NCI-H345 treated with DMSO at 0.1 percent for 48 hours (cell line): Measurements from ENCODE around the gene LRG1.
A peak's percentile ranks its signal among the peaks of the same experiment; 100 is the strongest.
"Not testable (repeated sequence)": the region's sequence is repeated elsewhere in the genome, so short reads cannot be mapped to it uniquely, and the experiment has no call there.

Experiments used
- DNase-seq: peaks from one replicate; lab custom pipeline; 2025; ENCODE audit not compliant: unreplicated experiment; lab: John Stamatoyannopoulos, UW

Gene LRG1

GRCh38 chr19:4553092-4553695, 13.4 kb upstream of the LRG1 start:
- no peak for DNase-seq

GRCh38 chr19:4552525-4552819, 12.6 kb upstream of the LRG1 start:
- DNase-seq, result no peak

- no peak for DNase-seq
These were observed 10.7 kb upstream of the LRG1 start for GRCh38 chr19:4550479-4551050.

DNA sequence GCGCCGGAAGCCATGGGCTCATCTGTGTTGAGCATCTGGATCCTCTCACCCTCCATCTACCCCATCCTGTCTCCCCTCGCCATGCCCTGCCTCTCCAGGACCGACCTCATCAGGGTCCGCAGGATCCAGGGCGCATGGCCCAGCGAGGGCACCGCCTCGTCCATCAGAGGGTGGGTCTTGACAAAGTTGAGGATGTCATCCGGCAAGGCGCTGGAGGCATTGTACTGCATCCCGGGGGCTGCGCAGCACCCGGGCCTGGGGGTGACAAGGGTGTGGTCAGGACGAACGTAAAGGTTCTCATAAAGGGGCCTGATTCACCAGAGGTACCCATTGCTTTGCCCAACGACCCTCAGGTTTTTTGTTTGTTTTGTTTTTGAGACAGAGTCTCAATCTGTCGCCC, 10.2 kb upstream of the LRG1 start:
- DNase-seq, result no peak

DNA sequence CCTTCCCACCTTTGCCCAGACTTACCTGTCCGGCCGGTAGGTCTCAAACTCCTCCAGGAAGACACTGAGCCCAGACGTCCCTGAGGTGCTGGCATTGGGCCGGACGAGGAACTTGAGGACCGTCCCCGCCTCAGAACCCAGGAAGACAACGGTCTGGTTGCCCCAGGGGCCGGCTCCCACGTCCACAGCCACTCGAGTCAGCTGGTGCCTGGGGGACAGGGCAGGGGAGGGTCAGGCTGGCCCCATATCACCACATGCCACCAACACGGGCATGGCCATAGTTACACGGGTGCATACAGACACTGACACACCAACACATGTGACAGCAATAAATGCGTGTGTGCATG, 8.4 kb upstream of the LRG1 start:
- no peak for DNase-seq

DNA sequence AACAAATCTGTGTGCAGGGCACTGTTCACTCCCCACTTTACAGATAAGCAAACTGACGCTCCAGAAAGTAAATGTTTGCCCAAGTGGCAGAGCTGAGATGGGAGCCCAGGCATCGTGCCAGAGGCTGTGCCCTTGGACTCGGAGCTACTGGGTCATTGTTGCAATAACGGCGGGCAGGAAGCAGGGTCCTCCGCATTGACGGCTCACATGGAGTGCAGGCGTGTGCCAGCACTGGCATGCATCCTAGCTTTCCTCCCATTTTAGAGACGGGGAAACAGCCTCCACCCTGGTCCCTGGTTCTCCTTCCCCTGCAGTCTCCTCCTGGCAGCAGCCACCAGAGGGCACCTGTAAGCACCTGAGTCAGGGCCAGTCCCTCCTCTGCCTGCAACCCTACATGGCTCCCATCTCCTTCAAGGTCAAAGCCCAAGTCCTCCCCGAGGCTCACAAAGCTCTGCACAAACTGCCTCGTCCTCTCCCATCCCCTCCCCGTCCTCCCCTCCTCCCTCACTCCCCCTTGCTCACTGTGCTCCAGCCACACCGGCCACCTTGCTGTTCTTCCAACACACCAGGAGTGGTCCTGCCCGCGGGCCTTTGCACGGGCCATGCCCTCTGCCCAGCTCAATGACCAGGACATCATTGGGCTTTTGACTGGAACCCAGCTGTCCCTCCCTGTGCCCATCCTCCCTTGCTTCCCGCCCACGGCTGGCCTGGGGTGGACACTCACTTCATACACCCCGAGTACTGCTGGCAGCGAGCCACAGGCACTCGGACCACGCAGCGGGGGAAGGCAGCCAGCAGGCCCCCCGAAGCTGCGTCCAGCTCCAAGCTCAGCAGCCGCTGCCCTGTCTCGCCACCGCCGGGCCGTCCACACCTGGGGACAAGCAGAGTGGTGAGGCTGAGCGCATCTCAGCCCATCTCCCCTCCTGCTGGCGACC, 7.7 kb upstream of the LRG1 start:
- DNase-seq, result no peak

GRCh38 chr19:4543842-4544647, 4.2 kb upstream of the LRG1 start:
- DNase-seq, result no peak

DNA sequence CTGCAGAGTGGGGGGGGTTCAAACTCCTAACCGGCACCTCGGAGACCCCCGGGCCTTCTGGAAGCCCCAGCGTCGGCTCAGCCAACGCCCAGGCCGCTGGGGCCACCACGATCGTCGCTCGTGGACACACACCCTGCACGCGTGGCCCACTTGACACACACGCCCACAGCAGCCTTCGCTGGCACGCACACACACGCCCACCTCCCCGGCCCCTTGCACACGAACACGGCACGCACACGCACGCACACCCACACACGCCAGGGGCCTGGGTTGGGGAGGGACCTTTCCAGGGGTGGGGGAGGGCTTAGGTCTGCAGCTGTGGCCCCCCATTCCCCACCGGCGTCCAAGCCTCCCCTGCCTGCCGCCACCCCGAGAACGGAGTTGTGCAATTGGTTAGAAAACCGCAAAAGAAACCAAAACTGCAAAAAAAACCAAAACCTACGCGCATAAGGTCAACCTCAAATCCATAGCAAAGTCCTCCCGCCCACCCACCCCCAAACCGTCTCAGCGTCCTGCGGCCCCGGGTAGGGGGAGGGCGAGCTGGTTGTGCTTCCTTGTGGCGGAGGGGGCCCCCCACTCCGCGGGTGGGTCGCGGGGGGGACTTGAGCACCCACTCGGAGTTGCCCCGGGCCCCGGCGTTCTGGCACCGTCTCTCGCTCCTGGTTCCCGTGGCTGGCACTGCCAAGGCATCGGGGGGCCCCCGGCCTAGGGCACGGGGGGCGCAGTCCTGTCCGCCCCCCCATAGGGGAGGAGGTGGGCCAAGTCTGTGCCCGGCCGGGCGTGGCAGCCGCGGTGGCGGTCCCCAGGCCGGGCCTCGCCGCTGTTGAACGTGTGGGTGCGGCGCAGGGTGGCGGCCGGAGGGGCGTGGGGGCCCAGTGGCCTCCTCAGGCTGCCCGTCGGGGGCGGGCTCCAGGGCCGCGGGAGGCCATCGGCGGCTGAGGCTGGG, 3.3 kb upstream of the LRG1 start:
- no peak for DNase-seq

- DNase-seq, result not testable (repeated sequence)
These were observed 1.9 kb upstream of the LRG1 start for GRCh38 chr19:4541806-4542145.

DNA sequence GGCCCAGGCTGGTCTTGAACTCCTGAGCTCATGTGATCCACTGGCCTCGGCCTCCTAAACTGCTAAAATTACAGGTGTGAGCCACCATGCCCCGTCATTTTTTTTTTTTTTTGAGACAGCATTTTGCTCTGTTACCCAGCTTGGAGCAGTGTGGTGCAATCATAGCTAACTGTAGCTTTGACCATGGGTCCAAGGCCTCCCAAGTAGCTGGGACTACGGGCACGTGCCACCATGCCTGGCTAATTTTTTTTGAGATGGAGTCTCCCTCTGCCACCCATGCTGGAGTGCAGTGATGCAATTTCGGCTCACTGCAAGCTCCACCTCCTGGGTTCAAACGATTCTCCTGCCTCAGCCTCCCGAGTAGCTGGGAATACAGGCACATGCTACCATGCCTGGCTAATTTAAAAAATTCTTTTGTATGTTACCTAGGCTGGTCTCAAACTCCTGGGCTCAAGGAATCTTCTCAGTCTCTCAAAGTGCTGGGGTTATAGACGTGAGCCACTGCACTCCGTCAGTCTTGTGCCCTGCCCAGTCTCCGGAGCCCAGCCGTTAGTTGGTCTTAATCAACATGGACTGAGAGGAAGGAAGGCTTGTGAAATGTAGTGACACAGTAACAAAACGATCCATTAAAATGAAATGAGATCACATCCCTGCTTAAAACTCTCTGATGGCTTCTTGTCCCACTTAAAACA, 1.4 kb upstream of the LRG1 start:
- DNase-seq, result no peak

DNA sequence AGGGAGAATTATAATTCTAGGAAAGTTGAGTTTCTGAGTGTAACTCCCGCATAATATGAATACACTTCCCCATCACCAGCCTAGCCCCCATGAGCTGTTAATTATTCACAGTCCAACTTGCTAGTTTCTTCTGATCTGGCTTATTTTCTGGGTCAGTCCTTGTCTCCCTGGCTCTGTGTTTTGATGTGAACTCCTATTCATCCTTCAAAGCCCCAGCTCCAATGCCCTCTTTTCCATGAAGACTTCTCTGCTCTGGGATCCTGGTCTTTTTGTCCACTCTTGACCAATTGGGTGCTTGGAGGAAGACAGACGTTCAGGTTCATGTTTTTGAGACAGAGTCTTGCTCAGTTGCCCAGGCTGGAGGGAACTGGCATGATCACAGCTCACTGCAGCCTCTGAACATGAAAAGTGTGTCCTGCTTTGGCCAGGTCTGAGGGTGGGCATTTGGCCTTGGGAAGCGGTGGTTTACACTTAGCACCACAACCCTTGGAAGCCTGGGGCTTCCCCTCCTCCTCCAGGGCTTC, 605 bp downstream of the LRG1 start:
- no peak for DNase-seq

GRCh38 chr19:4538601-4538954, 1.3 kb downstream of the LRG1 start:
- no peak for DNase-seq

DNA sequence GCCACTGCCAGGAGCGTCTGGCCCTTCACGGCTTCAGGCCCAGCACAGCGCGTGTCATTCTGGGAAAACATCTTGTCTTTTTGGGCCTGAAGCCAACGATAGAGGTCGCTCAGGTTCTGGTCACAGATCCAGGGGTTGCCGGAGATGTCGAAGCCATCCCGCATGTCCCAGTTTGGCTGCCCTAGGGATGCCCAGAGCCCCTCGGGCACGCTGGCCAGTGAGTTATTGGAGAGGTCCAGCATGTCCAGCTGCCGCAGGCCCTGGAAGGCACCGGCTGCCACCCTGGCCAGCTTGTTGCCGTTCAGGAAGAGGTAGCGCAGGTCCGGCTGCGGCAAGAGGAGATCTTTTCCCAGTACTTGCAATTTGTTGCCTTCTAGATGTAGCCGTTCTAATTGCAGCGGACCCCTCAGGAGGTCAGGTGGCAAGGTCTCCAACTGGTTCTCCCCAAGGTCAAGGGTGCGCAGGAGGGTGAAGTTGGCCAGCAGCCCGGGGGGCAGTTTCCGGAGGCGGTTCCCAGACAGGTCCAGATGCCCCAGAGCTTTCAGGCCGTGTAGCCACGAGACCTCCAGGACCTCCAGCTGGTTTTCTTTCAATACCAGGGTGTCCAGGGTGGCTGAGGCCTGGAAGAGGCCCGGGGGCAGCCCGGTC, 1.8 kb downstream of the LRG1 start:
- no peak for DNase-seq

DNA sequence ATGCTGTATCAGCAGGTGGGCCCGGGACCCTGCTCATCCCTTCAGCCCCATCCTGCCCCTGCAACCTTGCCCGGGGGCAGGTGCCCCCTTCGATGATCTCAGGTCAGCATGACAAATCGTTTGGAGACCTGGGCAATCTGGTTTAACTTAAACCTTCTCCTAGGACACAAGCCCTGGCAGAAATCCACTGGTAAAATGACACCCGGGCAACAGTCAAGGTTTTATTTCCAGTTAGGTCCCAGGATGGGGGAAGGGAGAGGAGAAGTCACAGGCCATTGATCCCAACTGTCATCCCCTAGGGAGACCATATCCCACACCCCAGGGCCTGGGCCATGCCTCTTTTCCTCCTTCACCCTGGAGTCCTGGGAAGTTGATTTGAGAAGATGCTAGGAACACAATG, 3.0 kb downstream of the LRG1 start:
- DNase-seq, result no peak

- peak; percentile 44 for DNase-seq
These were observed 4.8 kb downstream of the LRG1 start, which contains the start of gene PLIN5 for GRCh38 chr19:4534836-4535658. PLIN5 (minus strand) TSS chr19:4535224; CDS start chr19:4534074, 1,150 bp downstream.

DNA sequence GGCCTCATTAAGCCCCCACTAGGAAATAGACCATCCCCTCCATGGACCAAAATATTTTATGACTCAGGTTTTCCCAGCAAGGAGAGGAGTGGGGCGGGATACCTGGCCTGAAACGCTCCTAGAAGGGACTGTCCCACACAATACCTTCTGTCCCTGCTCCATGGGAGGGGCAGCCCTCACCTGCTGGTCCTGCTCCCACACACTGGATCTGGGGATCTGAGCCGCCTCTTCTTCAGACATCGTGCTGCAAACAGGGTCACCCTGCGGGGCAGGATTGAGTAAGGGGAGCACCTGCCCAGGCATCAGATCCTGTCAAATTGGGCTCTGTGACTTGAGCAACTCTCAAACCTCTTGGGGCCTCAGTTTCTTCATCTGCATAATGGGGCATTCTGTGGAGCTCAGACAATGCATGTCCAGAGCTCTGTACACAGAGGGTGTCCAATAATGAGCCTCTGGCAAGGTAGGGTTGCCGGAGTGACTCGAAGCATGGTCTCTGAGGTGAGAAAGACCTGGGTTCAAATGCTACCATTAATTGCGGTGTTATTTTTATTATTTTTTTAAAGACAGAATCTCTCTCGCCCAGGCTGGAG, 5.9 kb downstream of the LRG1 start:
- no peak for DNase-seq

GRCh38 chr19:4533334-4533733, 6.5 kb downstream of the LRG1 start:
- DNase-seq, result no peak

DNA sequence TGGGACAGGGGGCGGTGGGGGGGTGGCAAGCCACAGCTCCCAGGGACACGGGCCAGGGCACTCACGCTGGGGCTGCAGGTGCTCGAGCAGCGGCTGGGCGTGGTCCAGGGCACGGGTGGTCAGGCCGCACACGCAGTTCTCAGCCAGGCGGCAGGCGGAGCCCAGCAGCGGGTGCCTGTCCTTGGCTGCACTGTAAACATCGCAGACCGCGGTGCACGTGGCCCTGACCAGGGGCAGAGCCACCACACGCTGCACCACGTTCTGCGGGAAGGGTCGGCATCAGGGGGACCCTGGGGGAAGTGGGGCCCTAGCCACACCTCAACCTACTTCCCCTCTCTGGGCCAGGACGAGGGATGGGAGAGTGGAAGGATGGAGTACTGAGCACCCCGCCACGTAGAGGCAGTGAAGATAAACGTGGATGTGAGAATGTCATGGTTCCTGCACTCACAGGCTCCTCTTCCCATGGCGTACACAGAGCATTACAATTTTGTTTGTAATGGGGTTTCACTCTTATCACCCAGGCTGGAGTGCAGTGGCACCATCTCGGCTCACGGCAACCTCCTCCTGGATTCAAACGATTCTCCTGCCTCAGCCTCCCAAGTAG, 8.2 kb downstream of the LRG1 start:
- no peak for DNase-seq
